Psoas muscle (tissue), 8 donors: ENCODE data around the gene SFTPA1. TPM values are rescaled to one million over a fixed set of nuclear protein-coding genes. Genes with fewer than 3 reads are reported as not detected.
"Not testable (repeated sequence)": the region's sequence is repeated elsewhere in the genome, so short reads cannot be mapped to it uniquely, and the experiment has no call there.

ENCODE experiments used
- ATAC-seq, 4 donors: fragments of 200-7000 bp; cut with Tn5 transposase; one replicate each; pipeline ENCODE4 v1.9.1; 2020; ENCODE audit warnings: moderate library complexity in 3 of 4, mild to moderate bottlenecking in 2 of 4
- DNase-seq, 2 donors: peaks; one replicate each; pipeline ENCODE4 v3.0.0-alpha.2; 2020
- H3K27ac ChIP-seq: fragments of 200-600 bp; one replicate; pipeline ENCODE4 v1.8.0; 2022
- H3K27me3 ChIP-seq, 3 donors: fragments of 200-600 bp in 1 of 3; one replicate each; pipeline versions ENCODE4 v1.6.1 to v1.8.0; 2013 to 2022; ENCODE audit warnings: low read length in 2 of 3, mild to moderate bottlenecking in 2 of 3, moderate library complexity in 1 of 3; ENCODE audit not compliant: insufficient read depth in 3 of 3
- H3K36me3 ChIP-seq, 2 donors: fragments of 200-600 bp in 1 of 2; one replicate each; pipeline versions ENCODE4 v1.6.1 to v1.8.0; 2013 to 2022; ENCODE audit warnings: low read depth in 1 of 2, mild to moderate bottlenecking in 1 of 2, moderate library complexity in 1 of 2; ENCODE audit not compliant: insufficient read depth in 1 of 2
- H3K4me1 ChIP-seq: fragments of 200-600 bp; one replicate; pipeline ENCODE4 v1.8.0; 2022
- H3K4me3 ChIP-seq: fragments of 200-600 bp; one replicate; pipeline ENCODE4 v1.8.0; 2022; ENCODE audit warnings: mild to moderate bottlenecking
- H3K9me3 ChIP-seq: fragments of 200-600 bp; one replicate; pipeline ENCODE4 v1.8.0; 2022
- WGBS, 3 donors: extraction: QIAGEN DNeasy Blood & Tissue Kit; methylation state at CpG; one replicate each; pipeline versions ENCODE4 v1.1.6 to v1.1.7; 2013; 5-methylcytosine and 5-hydroxymethylcytosine counted together
- intact Hi-C, 2 donors: fragments of 100-400 bp; cut with DNase I; formaldehyde crosslinking; loops; one replicate each; pipeline versions ENCODE4 v1.11.0 to v1.14.2; 2022
- polyA plus RNA-seq, 3 donors: library from polyadenylated mRNA; stranded (reverse); fragments of 200-250 nt; gene quantifications; one replicate each; pipeline ENCODE4 v1.2.3, GENCODE V29; 2013
- total RNA-seq, 4 donors: library from RNA; stranded (reverse); fragmentation: NEBNext Ultra II Directional in 2 of 4; extraction: Animal tissue kit (Norgen Biotek cat#: 25700) in 2 of 4; gene quantifications; one replicate each; pipeline versions ENCODE4 v1.2.1 to v1.2.4, GENCODE V29; 2021 to 2023
- TF ChIP-seq, protein P1 (sequence below): fragments of 200-600 bp; IDR thresholded peaks from one replicate; pipeline ENCODE4 v1.8.0; 2022; ENCODE audit warnings: antibody characterized with exemption
- donor health status: healthy with polysubstance abuse.
- donor health status: DM: no; HTN: no; CAD: no; lungs with moderate emphysema.
- donor health status: Bipolar disorder and iron deficiency.
- donor health status: healthy.
- donor health status: DM: yes; HTN: yes; CAD: no.
- donor health status: DM: no; HTN: no; CAD: no.
- donor health status: DM: no; HTN: no; CAD: no.
- donor health status: DM: yes; HTN: yes; CAD: no.

Gene SFTPA1
- total and polyA plus RNA-seq, 7 donors = 0.39 to 1.1 (median 0.54) TPM; not detected in 2

- no peaks in the 10 kb centered on the region for H3K4me1 ChIP-seq
- intact Hi-C loops = no loop called here
- ATAC-seq (no peak), DNase-seq (no peak)
- H3K9me3 ChIP-seq = no peaks in the 10 kb centered on the region
- TF ChIP-seq, protein P1, sequence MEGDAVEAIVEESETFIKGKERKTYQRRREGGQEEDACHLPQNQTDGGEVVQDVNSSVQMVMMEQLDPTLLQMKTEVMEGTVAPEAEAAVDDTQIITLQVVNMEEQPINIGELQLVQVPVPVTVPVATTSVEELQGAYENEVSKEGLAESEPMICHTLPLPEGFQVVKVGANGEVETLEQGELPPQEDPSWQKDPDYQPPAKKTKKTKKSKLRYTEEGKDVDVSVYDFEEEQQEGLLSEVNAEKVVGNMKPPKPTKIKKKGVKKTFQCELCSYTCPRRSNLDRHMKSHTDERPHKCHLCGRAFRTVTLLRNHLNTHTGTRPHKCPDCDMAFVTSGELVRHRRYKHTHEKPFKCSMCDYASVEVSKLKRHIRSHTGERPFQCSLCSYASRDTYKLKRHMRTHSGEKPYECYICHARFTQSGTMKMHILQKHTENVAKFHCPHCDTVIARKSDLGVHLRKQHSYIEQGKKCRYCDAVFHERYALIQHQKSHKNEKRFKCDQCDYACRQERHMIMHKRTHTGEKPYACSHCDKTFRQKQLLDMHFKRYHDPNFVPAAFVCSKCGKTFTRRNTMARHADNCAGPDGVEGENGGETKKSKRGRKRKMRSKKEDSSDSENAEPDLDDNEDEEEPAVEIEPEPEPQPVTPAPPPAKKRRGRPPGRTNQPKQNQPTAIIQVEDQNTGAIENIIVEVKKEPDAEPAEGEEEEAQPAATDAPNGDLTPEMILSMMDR = no peak
- H3K27me3 ChIP-seq = peaks cover 0 to 17% (median 0%) of the 10 kb centered on the region in 3 donors
- H3K36me3 ChIP-seq = no peaks in the 10 kb centered on the region
- H3K4me3 ChIP-seq = no peak overlapping the region
- 38 to 48% (median 45%) methylated on average over 3 of the region's 3 CpGs for WGBS, 3 donors
- no peak overlapping the region for H3K27ac ChIP-seq
These were observed 15.2 kb upstream of the SFTPA1 start for GRCh38 chr10:79595510-79595909.

- intact Hi-C loops = loop anchor here (5.0 to 10.0 kb wide), 2 partner anchors 225 to 242 kb away; no protein-coding TSS in a partner anchor
- H3K9me3 ChIP-seq, DNase-seq, ATAC-seq, H3K27ac ChIP-seq, H3K4me3 ChIP-seq, H3K4me1 ChIP-seq, H3K36me3 ChIP-seq: not testable (repeated sequence)
- WGBS, 3 donors = 77 to 78% (median 78%) methylated on average over 9 of the region's 9 CpGs
- H3K27me3 ChIP-seq = peaks cover 0 to 17% (median 0%) of the 10 kb centered on the region in 3 donors
These were observed 11.1 kb upstream of the SFTPA1 start for GRCh38 chr10:79599644-79600043.

GRCh38 chr10:79601939-79602338, 8.8 kb upstream of the SFTPA1 start:
- Histone ChIP-seq H3K27me3 (peaks cover 0 to 16% (median 0%) of the 10 kb centered on the region in 3 donors), H3K4me3 (no peak overlapping the region), H3K36me3 (no peaks in the 10 kb centered on the region), H3K4me1 (no peaks in the 10 kb centered on the region), H3K9me3 (no peaks in the 10 kb centered on the region), H3K27ac (no peak overlapping the region)
- WGBS, 3 donors = 25 to 28% (median 28%) methylated on average over 1 of the region's 1 CpG
- TF ChIP-seq, protein P1 = no peak
- ATAC-seq (no peak), DNase-seq (no peak)
- intact Hi-C loops = loop anchor here (5.0 to 10.0 kb wide), 2 partner anchors 227 to 245 kb away; no protein-coding TSS in a partner anchor

GRCh38 chr10:79602953-79603352, 7.8 kb upstream of the SFTPA1 start:
- DNase-seq (no peak), ATAC-seq (no peak)
- WGBS, 3 donors = 56 to 78% (median 68%) methylated on average over 2 of the region's 2 CpGs
- Histone ChIP-seq H3K36me3 (no peaks in the 10 kb centered on the region), H3K9me3 (no peaks in the 10 kb centered on the region), H3K4me3 (no peak overlapping the region), H3K27ac (no peak overlapping the region), H3K27me3 (peaks cover 0 to 11% (median 0%) of the 10 kb centered on the region in 3 donors), H3K4me1 (no peaks in the 10 kb centered on the region)
- TF ChIP-seq, protein P1 = no peak
- intact Hi-C loops = loop anchor here (5.0 to 10.0 kb wide), 2 partner anchors 228 to 246 kb away; no protein-coding TSS in a partner anchor

GRCh38 chr10:79604294-79604693, 6.4 kb upstream of the SFTPA1 start:
- H3K9me3 ChIP-seq = no peaks in the 10 kb centered on the region
- H3K4me1 ChIP-seq = no peaks in the 10 kb centered on the region
- DNase-seq = no peak
- intact Hi-C loops = loop anchor here (5.0 to 10.0 kb wide), 2 partner anchors 229 to 247 kb away; no protein-coding TSS in a partner anchor
- no peak overlapping the region for H3K4me3 ChIP-seq
- H3K36me3 ChIP-seq = no peaks in the 10 kb centered on the region
- no peak for ATAC-seq
- H3K27me3 ChIP-seq = peaks cover 0 to under 1% (median 0%) of the 10 kb centered on the region in 3 donors
- TF ChIP-seq, protein P1 = no peak
- no peak overlapping the region for H3K27ac ChIP-seq
- WGBS, 3 donors = 69 to 91% (median 73%) methylated on average over 1 of the region's 1 CpG
